Bronchial epithelial cell (primary cell): ENCODE measurements around the gene FADS2. TPM values are rescaled to one million over a fixed set of nuclear protein-coding genes. Genes with fewer than 3 reads are reported as not detected.

Experiments used
- DNase-seq: peaks from one replicate; pipeline ENCODE4 v3.0.0-alpha.2; 2010; ENCODE audit warnings: low read depth
- FAIRE-seq: peaks from 2 replicates; lab custom pipeline; 2011; peaks lifted over from hg19 to GRCh38; lab: Jason Lieb, UNC
- H3K27me3 ChIP-seq: 2 replicates; pipeline ENCODE4 v1.5.1; 2011; ENCODE audit warnings: low read length; ENCODE audit not compliant: control insufficient read depth, insufficient read depth
- H3K36me3 ChIP-seq: 2 replicates; pipeline ENCODE4 v1.5.1; 2011; ENCODE audit warnings: low read length; ENCODE audit not compliant: control insufficient read depth, insufficient read depth
- H3K4me3 ChIP-seq: 2 replicates; pipeline ENCODE4 v1.5.1; 2011; ENCODE audit warnings: mild to moderate bottlenecking, low read depth, low read length, control low read depth
- total RNA-seq: library from RNA; depleted of rRNA; stranded (reverse); fragments of >200 nt; gene quantifications from 2 replicates; pipeline ENCODE4 v1.2.1, GENCODE V29; 2014
- TF ChIP-seq, protein P1 (sequence below): IDR thresholded peaks from 2 replicates; pipeline ENCODE4 v1.5.1; 2011; ENCODE audit warnings: mild to moderate bottlenecking, moderate library complexity, low read length, control low read depth, inconsistent platforms; ENCODE audit not compliant: insufficient read depth, severe bottlenecking

Gene FADS2
- total RNA-seq, 1 donor from 2014 or later, result 34.2 TPM

DNA sequence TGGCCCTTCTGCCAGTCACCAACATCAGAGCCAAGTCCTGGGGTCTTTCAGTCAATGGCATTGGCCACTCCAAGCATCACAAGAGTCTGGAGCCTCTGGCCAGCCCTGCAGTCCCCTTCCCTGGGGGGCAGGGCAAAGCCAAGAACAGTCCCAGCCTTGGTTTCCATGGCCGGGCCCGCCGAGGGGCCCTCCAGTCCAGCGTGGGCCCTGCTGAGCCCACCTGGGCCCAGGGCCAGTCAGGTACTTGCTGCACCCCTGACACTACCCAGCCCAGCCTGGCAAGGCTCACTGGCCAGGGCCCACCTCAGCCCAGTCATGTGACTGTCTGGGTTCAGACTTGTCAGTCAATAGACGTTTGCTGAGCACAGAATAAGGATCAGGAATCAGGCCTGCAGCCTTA, 46.5 kb upstream of the FADS2 start:
- no peak overlapping the region for H3K4me3 ChIP-seq
- DNase-seq (no peak), FAIRE-seq (no peak)
- peaks cover 3% of the 10 kb centered on the region for H3K36me3 ChIP-seq
- TF ChIP-seq, protein P1, sequence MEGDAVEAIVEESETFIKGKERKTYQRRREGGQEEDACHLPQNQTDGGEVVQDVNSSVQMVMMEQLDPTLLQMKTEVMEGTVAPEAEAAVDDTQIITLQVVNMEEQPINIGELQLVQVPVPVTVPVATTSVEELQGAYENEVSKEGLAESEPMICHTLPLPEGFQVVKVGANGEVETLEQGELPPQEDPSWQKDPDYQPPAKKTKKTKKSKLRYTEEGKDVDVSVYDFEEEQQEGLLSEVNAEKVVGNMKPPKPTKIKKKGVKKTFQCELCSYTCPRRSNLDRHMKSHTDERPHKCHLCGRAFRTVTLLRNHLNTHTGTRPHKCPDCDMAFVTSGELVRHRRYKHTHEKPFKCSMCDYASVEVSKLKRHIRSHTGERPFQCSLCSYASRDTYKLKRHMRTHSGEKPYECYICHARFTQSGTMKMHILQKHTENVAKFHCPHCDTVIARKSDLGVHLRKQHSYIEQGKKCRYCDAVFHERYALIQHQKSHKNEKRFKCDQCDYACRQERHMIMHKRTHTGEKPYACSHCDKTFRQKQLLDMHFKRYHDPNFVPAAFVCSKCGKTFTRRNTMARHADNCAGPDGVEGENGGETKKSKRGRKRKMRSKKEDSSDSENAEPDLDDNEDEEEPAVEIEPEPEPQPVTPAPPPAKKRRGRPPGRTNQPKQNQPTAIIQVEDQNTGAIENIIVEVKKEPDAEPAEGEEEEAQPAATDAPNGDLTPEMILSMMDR, result no peak
- H3K27me3 ChIP-seq, result no peaks in the 10 kb centered on the region

DNA sequence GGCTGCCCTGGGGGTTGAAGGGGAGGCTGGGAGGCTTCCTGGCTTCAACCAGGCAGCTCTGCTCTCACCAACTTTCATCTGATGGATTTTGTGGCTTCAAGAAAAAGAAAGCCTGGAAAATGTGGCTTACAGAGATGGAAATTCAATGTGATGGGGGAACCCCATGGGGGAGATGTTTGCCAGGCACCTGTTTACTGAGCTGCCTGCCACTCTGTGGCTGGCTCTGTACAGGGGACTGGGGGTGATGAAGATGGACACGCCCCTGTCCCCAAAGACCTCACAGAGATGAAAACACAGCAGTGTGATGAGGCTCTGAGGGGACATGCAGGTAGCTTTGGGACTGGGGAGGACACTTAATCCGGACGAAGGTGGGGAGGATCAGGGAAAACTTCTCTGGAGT, 45.8 kb upstream of the FADS2 start:
- FAIRE-seq (no peak), DNase-seq (no peak)
- H3K36me3 ChIP-seq, result peaks cover 3% of the 10 kb centered on the region
- H3K27me3 ChIP-seq, result no peaks in the 10 kb centered on the region
- TF ChIP-seq, protein P1, result no peak
- H3K4me3 ChIP-seq, result no peak overlapping the region

DNA sequence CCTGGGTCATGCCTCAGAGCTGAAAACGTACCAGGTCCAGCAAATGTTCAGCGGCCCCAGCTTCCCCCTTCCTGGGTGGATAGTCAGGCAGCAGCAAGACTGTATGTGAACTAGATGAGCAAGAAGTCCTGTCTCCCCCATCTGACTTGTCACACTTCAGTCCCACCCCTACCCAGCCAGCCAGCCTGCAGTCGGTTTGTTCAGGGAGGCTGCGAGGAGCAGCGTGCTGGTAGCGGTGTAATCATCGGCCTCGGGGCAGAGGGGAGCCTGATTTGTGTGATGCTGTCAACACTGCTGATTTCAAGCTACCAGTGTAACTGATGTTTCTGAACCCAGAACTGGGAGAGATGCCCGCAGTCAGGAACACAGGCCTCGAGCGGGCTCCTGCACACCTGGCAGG, 45.3 kb upstream of the FADS2 start:
- TF ChIP-seq, protein P1, result no peak
- FAIRE-seq, result no peak

DNA sequence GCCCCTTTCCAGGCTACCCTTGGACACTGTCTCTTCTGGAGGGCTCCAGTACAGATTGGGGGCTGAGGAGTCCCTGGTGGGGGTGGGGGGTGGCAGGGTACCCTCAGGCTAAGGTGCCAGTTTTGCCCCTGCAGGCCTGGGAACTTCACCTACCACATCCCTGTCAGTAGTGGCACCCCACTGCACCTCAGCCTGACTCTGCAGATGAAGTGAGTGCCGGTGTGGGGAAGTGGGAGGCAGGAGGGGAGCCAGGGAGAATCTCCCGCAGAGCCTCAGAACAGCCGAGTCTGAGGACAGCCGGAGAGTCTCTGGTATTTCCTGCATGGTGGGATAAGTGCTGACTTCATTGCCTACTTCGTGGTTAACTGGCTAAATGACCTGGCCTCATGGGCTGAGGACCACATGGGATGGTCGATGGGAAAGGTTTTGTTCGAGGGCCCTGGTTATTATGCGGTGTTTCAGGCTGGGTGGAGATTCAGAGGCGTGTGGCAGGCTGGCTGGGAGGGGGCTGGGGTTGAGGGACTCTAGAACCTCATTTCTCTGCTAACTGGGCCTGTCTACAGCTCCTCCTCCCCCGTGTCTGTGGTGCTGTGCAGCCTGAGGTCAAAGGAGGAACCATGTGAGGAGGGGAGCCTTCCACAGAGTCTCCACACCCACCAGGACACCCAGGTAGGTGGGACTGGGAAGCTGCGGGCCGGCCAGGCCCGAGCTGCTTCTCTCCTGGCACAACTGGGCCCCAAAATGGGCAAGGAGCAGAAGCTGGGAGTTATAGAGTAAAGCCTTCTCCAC, 44.2 kb upstream of the FADS2 start:
- TF ChIP-seq, protein P1, result no peak
- Histone ChIP-seq H3K27me3 (no peaks in the 10 kb centered on the region), H3K4me3 (no peak overlapping the region), H3K36me3 (peaks cover 13% of the 10 kb centered on the region)
- FAIRE-seq (no peak), DNase-seq (no peak)

More for the DNA sequence above, 45.3 kb upstream of the FADS2 start:
- peaks cover 5% of the 10 kb centered on the region for H3K36me3 ChIP-seq
- no peaks in the 10 kb centered on the region for H3K27me3 ChIP-seq
- DNase-seq, result no peak
- H3K4me3 ChIP-seq, result no peak overlapping the region

DNA sequence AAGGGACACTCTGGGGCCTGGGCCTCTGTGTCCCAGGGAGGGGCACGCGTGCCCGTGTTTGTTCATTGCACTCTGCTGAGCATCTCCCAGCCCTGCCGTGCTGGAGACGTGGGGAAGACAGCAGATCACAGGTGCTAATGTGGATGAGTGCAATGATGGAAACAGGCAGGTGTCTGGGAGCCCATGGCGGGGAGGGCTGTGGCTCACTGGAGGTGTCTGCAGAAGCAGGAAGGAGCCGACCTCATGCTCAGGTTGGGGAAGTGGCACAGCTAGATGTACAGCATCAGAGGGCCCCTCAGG, 43.6 kb upstream of the FADS2 start:
- peaks cover 16% of the 10 kb centered on the region for H3K36me3 ChIP-seq
- no peak for FAIRE-seq
- no peak overlapping the region for H3K4me3 ChIP-seq
- TF ChIP-seq, protein P1, result no peak
- no peak for DNase-seq
- H3K27me3 ChIP-seq, result no peaks in the 10 kb centered on the region

DNA sequence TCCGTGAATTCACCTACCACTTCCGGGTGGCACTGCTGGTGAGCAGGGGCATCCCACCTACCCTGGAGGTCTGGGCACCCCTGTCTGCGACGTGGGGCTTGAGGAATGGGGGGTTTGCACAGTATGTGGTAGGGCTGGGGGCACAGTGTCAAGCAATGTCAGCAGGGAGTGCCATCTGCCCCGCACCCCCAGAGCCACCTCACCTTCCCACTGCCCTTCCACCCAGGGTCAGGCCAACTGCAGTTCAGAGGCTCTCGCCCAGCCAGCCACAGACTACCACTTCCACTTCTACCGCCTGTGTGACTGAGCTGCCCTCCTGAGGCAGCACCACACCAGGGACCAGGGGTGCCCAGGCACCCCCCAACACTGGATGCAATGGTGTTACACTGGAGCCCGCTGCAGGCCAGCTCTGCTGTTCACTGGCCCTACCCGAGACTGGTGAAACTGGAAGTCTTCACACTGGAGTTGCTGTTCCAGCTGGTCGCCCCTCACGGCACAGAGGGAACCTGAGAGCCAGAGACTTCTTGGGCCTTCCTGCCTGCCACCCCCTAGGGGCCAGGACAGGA, 42.2 kb upstream of the FADS2 start:
- DNase-seq, result no peak
- Histone ChIP-seq H3K36me3 (peaks cover 25% of the 10 kb centered on the region), H3K27me3 (no peaks in the 10 kb centered on the region), H3K4me3 (no peak overlapping the region)
- no peak for FAIRE-seq
- TF ChIP-seq, protein P1, result no peak
